ENCODE measurements around the gene C3orf20. TPM values are rescaled to one million over a fixed set of nuclear protein-coding genes. Genes with fewer than 3 reads are reported as not detected.

The C3orf20 gene
- total RNA-seq, 1 experiment from 2014 or later, result 0.28 TPM

GRCh38 chr3:14672588-14672987, 2.4 kb upstream of the C3orf20 start:
- H3K36me3 Mint-ChIP-seq (ENCODE audit: insufficient read depth, unreplicated experiment), result peaks cover 32% of the 10 kb centered on the region
- CTCF ChIA-PET, result interaction anchor here (0.6 to 2.5 kb wide), 2 partner anchors 52 to 249 kb away, joined by 4 to 22 read pairs; no protein-coding TSS in a partner anchor
- no peak for TF ChIP-seq CTCF (IDR thresholded peaks at IDR 0.05; ENCODE audit: unreplicated experiment)
- no peaks in the 10 kb centered on the region for H3K27me3 Mint-ChIP-seq (ENCODE audit: unreplicated experiment)
- H3K4me3 Mint-ChIP-seq (ENCODE audit: low read depth, unreplicated experiment), result no peak overlapping the region
- no peaks in the 10 kb centered on the region for H3K4me1 Mint-ChIP-seq (ENCODE audit: low read depth, unreplicated experiment)
- intact Hi-C loops (cut with micrococcal nuclease; ENCODE audit: unreplicated experiment), result loop anchor here (2.0 kb wide), 1 partner anchor 108 kb away; no protein-coding TSS in a partner anchor
- no peak overlapping the region for H3K27ac Mint-ChIP-seq (ENCODE audit: unreplicated experiment)
- H3K9me3 Mint-ChIP-seq (ENCODE audit: low read depth, unreplicated experiment), result no peaks in the 10 kb centered on the region
- no peak for DNase-seq
- BruUV-seq (replicated peaks), result no TSS peak

- Mint-ChIP-seq H3K36me3 (ENCODE audit: insufficient read depth, unreplicated experiment) (peaks cover 10% of the 10 kb centered on the region), H3K4me1 (ENCODE audit: low read depth, unreplicated experiment) (no peaks in the 10 kb centered on the region), H3K27ac (ENCODE audit: unreplicated experiment) (no peak overlapping the region), H3K4me3 (ENCODE audit: low read depth, unreplicated experiment) (no peak overlapping the region), H3K27me3 (ENCODE audit: unreplicated experiment) (no peaks in the 10 kb centered on the region), H3K9me3 (ENCODE audit: low read depth, unreplicated experiment) (no peaks in the 10 kb centered on the region)
- intact Hi-C loops (cut with micrococcal nuclease; ENCODE audit: unreplicated experiment), result no loop called here
- CTCF ChIA-PET, result no interaction called here
- no peak for DNase-seq
- no peak for TF ChIP-seq CTCF (IDR thresholded peaks at IDR 0.05; ENCODE audit: unreplicated experiment)
- no TSS peak for BruUV-seq (replicated peaks)
Measured at GRCh38 chr3:14676881-14677280, 1.9 kb downstream of the C3orf20 start.

- DNase-seq, result no peak
- CTCF ChIA-PET, result no interaction called here
- TF ChIP-seq CTCF (IDR thresholded peaks at IDR 0.05; ENCODE audit: unreplicated experiment), result no peak
- H3K27me3 Mint-ChIP-seq (ENCODE audit: unreplicated experiment), result peaks cover 9% of the 10 kb centered on the region
- no peaks in the 10 kb centered on the region for H3K4me1 Mint-ChIP-seq (ENCODE audit: low read depth, unreplicated experiment)
- H3K9me3 Mint-ChIP-seq (ENCODE audit: low read depth, unreplicated experiment), result no peaks in the 10 kb centered on the region
- intact Hi-C loops (cut with micrococcal nuclease; ENCODE audit: unreplicated experiment), result no loop called here
- no peak overlapping the region for H3K27ac Mint-ChIP-seq (ENCODE audit: unreplicated experiment)
- H3K4me3 Mint-ChIP-seq (ENCODE audit: low read depth, unreplicated experiment), result no peak overlapping the region
- no TSS peak for BruUV-seq (replicated peaks)
- peaks cover 9% of the 10 kb centered on the region for H3K36me3 Mint-ChIP-seq (ENCODE audit: insufficient read depth, unreplicated experiment)
Measured at GRCh38 chr3:14678015-14678503, 3.1 kb downstream of the C3orf20 start.

GRCh38 chr3:14680115-14680514, 5.2 kb downstream of the C3orf20 start:
- no peak for TF ChIP-seq CTCF (IDR thresholded peaks at IDR 0.05; ENCODE audit: unreplicated experiment)
- Mint-ChIP-seq H3K27ac (ENCODE audit: unreplicated experiment) (no peak overlapping the region), H3K27me3 (ENCODE audit: unreplicated experiment) (peaks cover 12% of the 10 kb centered on the region), H3K9me3 (ENCODE audit: low read depth, unreplicated experiment) (no peaks in the 10 kb centered on the region), H3K36me3 (ENCODE audit: insufficient read depth, unreplicated experiment) (no peaks in the 10 kb centered on the region), H3K4me1 (ENCODE audit: low read depth, unreplicated experiment) (no peaks in the 10 kb centered on the region), H3K4me3 (ENCODE audit: low read depth, unreplicated experiment) (no peak overlapping the region)
- DNase-seq, result no peak
- CTCF ChIA-PET, result no interaction called here
- BruUV-seq (replicated peaks), result no TSS peak
- intact Hi-C loops (cut with micrococcal nuclease; ENCODE audit: unreplicated experiment), result no loop called here

All from Calu3 (cell line).